Endodermal cell (in vitro differentiated cells): Measurements from ENCODE around the gene STPG1. TPM values are rescaled to one million over a fixed set of nuclear protein-coding genes. Genes with fewer than 3 reads are reported as not detected.

ENCODE experiments used
- DNase-seq: peaks from one replicate; pipeline ENCODE4 v3.0.0-alpha.2; 2017
- H3K27ac ChIP-seq: 2 replicates; pipeline ENCODE4 v1.5.1; 2013; ENCODE audit warnings: mild to moderate bottlenecking, low read depth, low read length, moderate library complexity
- H3K27me3 ChIP-seq: 2 replicates; pipeline ENCODE4 v1.6.1; 2013; ENCODE audit warnings: mild to moderate bottlenecking, low read length, moderate library complexity; ENCODE audit not compliant: insufficient read depth, control insufficient read depth, poor library complexity, severe bottlenecking
- H3K36me3 ChIP-seq: 2 replicates; pipeline ENCODE4 v1.7.0; 2013; ENCODE audit warnings: mild to moderate bottlenecking, low read length, moderate library complexity; ENCODE audit not compliant: control insufficient read depth, insufficient read depth
- H3K4me1 ChIP-seq: one replicate; pipeline ENCODE4 v1.7.0; 2013; ENCODE audit warnings: low read length; ENCODE audit not compliant: control insufficient read depth, insufficient read depth
- H3K4me3 ChIP-seq: 2 replicates; pipeline ENCODE4 v1.5.1; 2013; ENCODE audit warnings: mild to moderate bottlenecking, low read length, moderate library complexity
- H3K9ac ChIP-seq: 2 replicates; pipeline ENCODE4 v1.6.1; 2013; ENCODE audit warnings: mild to moderate bottlenecking, low read length, moderate library complexity; ENCODE audit not compliant: poor library complexity, severe bottlenecking; ENCODE audit errors: extremely low read depth
- H3K9me3 ChIP-seq: 2 replicates; pipeline ENCODE4 v1.6.1; 2013; ENCODE audit warnings: mild to moderate bottlenecking, low read length, moderate library complexity; ENCODE audit not compliant: control insufficient read depth
- H3K27ac Mint-ChIP-seq: 2 replicates; pipeline ENCODE4 v1.8.0; 2020; ENCODE audit warnings: mixed read lengths
- H3K27me3 Mint-ChIP-seq: 2 replicates; pipeline ENCODE4 v1.8.0; 2021; ENCODE audit warnings: mild to moderate bottlenecking, mixed read lengths; ENCODE audit not compliant: insufficient read depth
- H3K36me3 Mint-ChIP-seq: 2 replicates; pipeline ENCODE4 v1.8.0; 2020; ENCODE audit warnings: low read depth, mixed read lengths
- H3K4me1 Mint-ChIP-seq: 2 replicates; pipeline ENCODE4 v1.8.0; 2020; ENCODE audit warnings: mixed read lengths
- H3K4me3 Mint-ChIP-seq: 2 replicates; pipeline ENCODE4 v1.8.0; 2020; ENCODE audit warnings: mild to moderate bottlenecking, moderate library complexity, mixed read lengths
- H3K9me3 Mint-ChIP-seq: 2 replicates; pipeline ENCODE4 v1.8.0; 2020; ENCODE audit warnings: mild to moderate bottlenecking, mixed read lengths
- WGBS, 2 experiments: methylation state at CpG; one replicate each; pipeline versions ENCODE4 v1.1.5 to v1.1.7; 2013; ENCODE audit warnings: missing lambda C conversion rate in 2 of 2, mixed read lengths in 1 of 2; ENCODE audit not compliant: insufficient coverage in 1 of 2, insufficient read length in 1 of 2; 5-methylcytosine and 5-hydroxymethylcytosine counted together
- total RNA-seq, 2 donors: library from RNA; stranded (reverse); fragmentation: NEBNext Ultra II Directional in 1 of 2; extraction: Animal tissue kit (Norgen Biotek cat#: 25700) in 1 of 2; gene quantifications; 2 replicates in 1 of 2; 3 replicates in 1 of 2; pipeline ENCODE4 v1.2.1, GENCODE V29; 2021
- TF ChIP-seq, protein P1 (sequence below): fragments of 200-600 bp; sonication (generic); conservative IDR thresholded peaks from 2 replicates; pipeline ENCODE4 v1.5.0; 2021; ENCODE audit warnings: antibody characterized with exemption, mild to moderate bottlenecking

Gene STPG1
- total RNA-seq, 2 donors from 2014 or later = 16.6 to 16.9 TPM

DNA sequence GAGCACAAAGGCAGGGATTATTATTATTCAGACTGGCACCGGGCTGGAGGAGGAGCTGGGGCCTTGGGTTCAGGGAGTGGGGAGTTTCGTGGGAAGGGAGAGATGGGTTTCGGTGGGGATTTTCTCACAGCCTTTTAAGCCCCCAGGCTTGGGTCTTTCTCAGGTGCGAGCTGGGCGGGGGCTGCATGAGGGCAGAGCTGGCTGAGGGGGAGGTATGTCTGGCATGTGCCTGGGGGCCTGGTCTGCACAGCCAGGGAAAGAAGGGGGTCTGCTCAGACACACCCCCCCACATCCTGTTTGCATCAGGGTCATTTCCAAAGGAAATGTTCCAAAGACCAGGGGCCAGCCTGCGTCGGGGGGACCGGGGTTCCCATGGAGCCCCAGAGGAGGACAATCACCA is 72.8 kb downstream of the STPG1 start:
- H3K9me3 Mint-ChIP-seq = no peaks in the 10 kb centered on the region
- no peaks in the 10 kb centered on the region for H3K9me3 ChIP-seq
- peaks cover 2% of the 10 kb centered on the region for H3K27me3 Mint-ChIP-seq
- no peak overlapping the region for H3K9ac ChIP-seq
- no peak overlapping the region for H3K27ac ChIP-seq
- H3K36me3 Mint-ChIP-seq = no peaks in the 10 kb centered on the region
- WGBS, 2 experiments = 76% methylated on average over 8 of the region's 8 CpGs; no CpG with 5 or more reads in 1 of the 2 experiments
- H3K4me1 ChIP-seq = peaks cover 4% of the 10 kb centered on the region
- peaks cover 36% of the 10 kb centered on the region for H3K4me1 Mint-ChIP-seq
- no peaks in the 10 kb centered on the region for H3K36me3 ChIP-seq
- DNase-seq = no peak
- no peaks in the 10 kb centered on the region for H3K27me3 ChIP-seq
- H3K27ac Mint-ChIP-seq = no peak overlapping the region
- H3K4me3 Mint-ChIP-seq = no peak overlapping the region
- TF ChIP-seq, protein P1, sequence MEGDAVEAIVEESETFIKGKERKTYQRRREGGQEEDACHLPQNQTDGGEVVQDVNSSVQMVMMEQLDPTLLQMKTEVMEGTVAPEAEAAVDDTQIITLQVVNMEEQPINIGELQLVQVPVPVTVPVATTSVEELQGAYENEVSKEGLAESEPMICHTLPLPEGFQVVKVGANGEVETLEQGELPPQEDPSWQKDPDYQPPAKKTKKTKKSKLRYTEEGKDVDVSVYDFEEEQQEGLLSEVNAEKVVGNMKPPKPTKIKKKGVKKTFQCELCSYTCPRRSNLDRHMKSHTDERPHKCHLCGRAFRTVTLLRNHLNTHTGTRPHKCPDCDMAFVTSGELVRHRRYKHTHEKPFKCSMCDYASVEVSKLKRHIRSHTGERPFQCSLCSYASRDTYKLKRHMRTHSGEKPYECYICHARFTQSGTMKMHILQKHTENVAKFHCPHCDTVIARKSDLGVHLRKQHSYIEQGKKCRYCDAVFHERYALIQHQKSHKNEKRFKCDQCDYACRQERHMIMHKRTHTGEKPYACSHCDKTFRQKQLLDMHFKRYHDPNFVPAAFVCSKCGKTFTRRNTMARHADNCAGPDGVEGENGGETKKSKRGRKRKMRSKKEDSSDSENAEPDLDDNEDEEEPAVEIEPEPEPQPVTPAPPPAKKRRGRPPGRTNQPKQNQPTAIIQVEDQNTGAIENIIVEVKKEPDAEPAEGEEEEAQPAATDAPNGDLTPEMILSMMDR = no peak
- H3K4me3 ChIP-seq = no peak overlapping the region

- Histone ChIP-seq H3K36me3 (no peaks in the 10 kb centered on the region), H3K4me1 (peaks cover 4% of the 10 kb centered on the region), H3K4me3 (no peak overlapping the region), H3K9me3 (no peaks in the 10 kb centered on the region), H3K27me3 (no peaks in the 10 kb centered on the region), H3K27ac (no peak overlapping the region), H3K9ac (no peak overlapping the region)
- 92 to 97% methylated on average over 8 of the region's 8 CpGs for WGBS, 2 experiments
- Mint-ChIP-seq H3K4me1 (peaks cover 36% of the 10 kb centered on the region), H3K4me3 (no peak overlapping the region), H3K9me3 (no peaks in the 10 kb centered on the region), H3K36me3 (no peaks in the 10 kb centered on the region), H3K27me3 (peaks cover 2% of the 10 kb centered on the region), H3K27ac (no peak overlapping the region)
- DNase-seq = no peak
- TF ChIP-seq, protein P1 = no peak
Observed at GRCh38 chr1:24339996-24340395, 73.6 kb downstream of the STPG1 start.

- Mint-ChIP-seq H3K4me3 (no peak overlapping the region), H3K36me3 (no peaks in the 10 kb centered on the region), H3K9me3 (no peaks in the 10 kb centered on the region), H3K4me1 (peaks cover 41% of the 10 kb centered on the region), H3K27ac (no peak overlapping the region), H3K27me3 (peaks cover 2% of the 10 kb centered on the region)
- no peaks in the 10 kb centered on the region for H3K27me3 ChIP-seq
- H3K9me3 ChIP-seq = no peaks in the 10 kb centered on the region
- H3K4me3 ChIP-seq = no peak overlapping the region
- no peaks in the 10 kb centered on the region for H3K36me3 ChIP-seq
- 85 to 92% methylated on average over 4 to 5 of the region's 5 CpGs for WGBS, 2 experiments
- peaks cover 4% of the 10 kb centered on the region for H3K4me1 ChIP-seq
- TF ChIP-seq, protein P1 = no peak
- H3K27ac ChIP-seq = no peak overlapping the region
- H3K9ac ChIP-seq = no peak overlapping the region
- no peak for DNase-seq
Observed at GRCh38 chr1:24338447-24338846, 75.1 kb downstream of the STPG1 start.
